ENCODE results near the gene CYB561. TPM values are rescaled to one million over a fixed set of nuclear protein-coding genes. Genes with fewer than 3 reads are reported as not detected.

CYB561 gene
- total RNA-seq, 1 experiment from 2014 or later: 125 TPM

DNA sequence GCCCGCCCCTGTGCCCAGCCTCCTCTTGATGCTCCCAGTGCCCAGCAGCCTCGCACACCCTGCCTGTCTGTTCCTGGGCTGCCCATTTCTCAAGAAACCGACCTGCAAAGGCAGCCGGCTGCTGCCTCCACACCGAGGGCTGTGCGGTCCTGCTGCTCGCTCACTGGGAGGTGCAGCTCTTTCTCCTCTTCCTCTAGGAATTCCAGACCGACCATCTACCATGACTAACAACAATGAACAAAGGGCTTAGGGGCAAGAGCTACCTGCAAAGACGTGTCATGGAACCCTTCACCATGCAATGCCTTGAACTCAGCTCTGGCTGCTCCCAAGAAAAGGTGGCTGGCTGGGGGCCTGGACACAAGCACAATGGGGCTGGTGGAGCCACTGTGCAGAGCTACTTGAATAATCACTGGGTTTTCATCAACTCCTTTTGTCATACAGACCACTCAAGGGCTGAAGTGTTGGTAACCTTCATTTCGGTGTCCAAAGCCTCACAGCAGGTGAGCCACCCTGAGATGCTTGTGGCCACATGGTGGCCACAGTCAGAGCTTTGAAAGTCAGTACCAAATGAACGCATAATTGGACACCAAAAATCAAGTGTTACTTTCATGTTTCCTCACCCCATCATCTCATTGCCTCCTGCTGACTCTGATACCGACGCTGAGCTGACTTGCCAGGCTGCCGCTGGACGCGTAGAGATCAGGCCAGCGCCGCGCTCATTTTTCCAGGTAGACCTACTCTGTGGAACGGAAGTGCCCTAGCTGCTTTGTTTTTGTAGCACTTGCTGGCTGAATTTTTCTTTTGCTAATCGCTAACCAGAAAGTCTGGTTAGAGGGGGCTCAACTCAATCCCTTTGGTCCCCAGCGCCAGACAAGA is 19.8 kb downstream of the CYB561 start:
- intact Hi-C loops (cut with micrococcal nuclease): loop anchor here (5.0 to 10.0 kb wide), 2 partner anchors 126 to 269 kb away; partner anchors contain the start of gene DCAF7
- Histone ChIP-seq H3K27me3 (ENCODE audit: low read length) (no peaks in the 10 kb centered on the region), H3K9me2 (replicated peaks; ENCODE audit: low read length) (no peaks in the 10 kb centered on the region), H3K4me2 (ENCODE audit: low read length) (no peak overlapping the region), H3K4me3 (ENCODE audit: low read length) (no peak overlapping the region), H4K20me1 (ENCODE audit: low read length) (no peaks in the 10 kb centered on the region), H3K9ac (ENCODE audit: low read length) (no peak overlapping the region), H3K79me2 (ENCODE audit: low read length) (no peaks in the 10 kb centered on the region), H3K27ac (ENCODE audit: low read length) (no peak overlapping the region), H3K9me3 (ENCODE audit: low read length) (no peaks in the 10 kb centered on the region), H3K36me3 (ENCODE audit: low read depth, low read length) (no peaks in the 10 kb centered on the region; the same call in 1 of the 2 replicates), H3K4me1 (ENCODE audit: insufficient read depth, low read length) (peaks cover 24% of the 10 kb centered on the region), H3F3A (ENCODE audit: low read length, unreplicated experiment) (peaks cover 5% of the 10 kb centered on the region), H2AFZ (ENCODE audit: low read length) (no peak overlapping the region)
- ChIA-PET POLR2A (ENCODE audit: unreplicated experiment) (interaction anchor here (0.5 to 0.6 kb wide), 3 partner anchors 40 to 1982 kb away, joined by 4 to 8 read pairs (median 5); no protein-coding TSS in a partner anchor), CTCF (interaction anchor here (0.6 to 1.5 kb wide), 20 partner anchors 8 to 379 kb away, joined by 3 to 37 read pairs (median 4); partner anchors contain the start of gene ACE)
- no peak for TF ChIP-seq EZH2phosphoT487 (IDR thresholded peaks at IDR 0.05; ENCODE audit: borderline replicate concordance, low read length)
- no peak for TF ChIP-seq EZH2 (IDR thresholded peaks at IDR 0.05; ENCODE audit: low read length, unreplicated experiment)
- TF ChIP-seq CTCF (conservative IDR thresholded peaks at IDR 0.05; ENCODE audit: low read depth, low read length): peak; percentile 27; the same call in 1 of the 2 replicates
- DNase-seq (no peak), ATAC-seq (no peak)
- no TSS peak for BruUV-seq (replicated peaks)

GRCh38 chr17:63425483-63425882 is 20.6 kb downstream of the CYB561 start:
- peaks cover 5% of the 10 kb centered on the region for H3F3A ChIP-seq (ENCODE audit: low read length, unreplicated experiment)

More at GRCh38 chr17:63425483-63425882, 20.6 kb downstream of the CYB561 start:
- Histone ChIP-seq H3K9me2 (replicated peaks; ENCODE audit: low read length) (no peaks in the 10 kb centered on the region), H4K20me1 (ENCODE audit: low read length) (no peaks in the 10 kb centered on the region), H3K4me3 (ENCODE audit: low read length) (no peak overlapping the region), H3K4me2 (ENCODE audit: low read length) (no peak overlapping the region), H3K9me3 (ENCODE audit: low read length) (no peaks in the 10 kb centered on the region), H3K36me3 (ENCODE audit: low read depth, low read length) (peaks cover 3% of the 10 kb centered on the region; the same call in 1 of the 2 replicates), H3K4me1 (ENCODE audit: insufficient read depth, low read length) (peaks cover 20% of the 10 kb centered on the region), H3K79me2 (ENCODE audit: low read length) (no peaks in the 10 kb centered on the region), H3K27ac (ENCODE audit: low read length) (no peak overlapping the region), H3K27me3 (ENCODE audit: low read length) (no peaks in the 10 kb centered on the region), H2AFZ (ENCODE audit: low read length) (no peak overlapping the region), H3K9ac (ENCODE audit: low read length) (no peak overlapping the region)
- ATAC-seq (peak; percentile 77), DNase-seq (peak; percentile 96)
- intact Hi-C loops (cut with micrococcal nuclease): loop anchor here (1.0 to 10.0 kb wide), 4 partner anchors 54 to 269 kb away; partner anchors contain the start of gene DCAF7
- TF ChIP-seq CTCF (conservative IDR thresholded peaks at IDR 0.05; ENCODE audit: low read depth, low read length) (peak; percentile 98), EZH2 (IDR thresholded peaks at IDR 0.05; ENCODE audit: low read length, unreplicated experiment) (no peak), EZH2phosphoT487 (IDR thresholded peaks at IDR 0.05; ENCODE audit: borderline replicate concordance, low read length) (no peak)
- BruUV-seq (replicated peaks): no TSS peak
- ChIA-PET CTCF (interaction anchor here (0.5 to 1.5 kb wide), 19 partner anchors 8 to 708 kb away, joined by 3 to 37 read pairs (median 5); partner anchors contain the start of gene ACE), POLR2A (ENCODE audit: unreplicated experiment) (interaction anchor here (0.6 kb wide), 2 partner anchors 53 to 1981 kb away, joined by 4 to 5 read pairs; no protein-coding TSS in a partner anchor)
